ENCODE data around the gene VNN1. TPM values are rescaled to one million over a fixed set of nuclear protein-coding genes. Genes with fewer than 3 reads are reported as not detected.

Gene VNN1
- total RNA-seq, 1 donor from 2014 or later: not detected

- H3K4me1 Mint-ChIP-seq (ENCODE audit: unreplicated experiment): no peaks in the 10 kb centered on the region
- no peaks in the 10 kb centered on the region for H3K36me3 Mint-ChIP-seq (ENCODE audit: unreplicated experiment)
- TF ChIP-seq CTCF (IDR thresholded peaks at IDR 0.05): no peak
- no peak overlapping the region for H3K4me3 Mint-ChIP-seq (ENCODE audit: unreplicated experiment)
- no peak overlapping the region for H3K27ac Mint-ChIP-seq (ENCODE audit: unreplicated experiment)
- no peak for DNase-seq (ENCODE audit: extremely low spot score, unreplicated experiment)
- H3K9me3 Mint-ChIP-seq (ENCODE audit: unreplicated experiment): no peaks in the 10 kb centered on the region
- peaks cover 20% of the 10 kb centered on the region for H3K27me3 Mint-ChIP-seq (ENCODE audit: unreplicated experiment)
Observed at GRCh38 chr6:132746048-132746447, 32.2 kb upstream of the VNN1 start.

GRCh38 chr6:132742495-132742894 is 28.6 kb upstream of the VNN1 start:
- Mint-ChIP-seq H3K9me3 (ENCODE audit: unreplicated experiment) (no peaks in the 10 kb centered on the region), H3K27ac (ENCODE audit: unreplicated experiment) (no peak overlapping the region), H3K4me1 (ENCODE audit: unreplicated experiment) (no peaks in the 10 kb centered on the region), H3K4me3 (ENCODE audit: unreplicated experiment) (no peak overlapping the region), H3K27me3 (ENCODE audit: unreplicated experiment) (peaks cover 28% of the 10 kb centered on the region), H3K36me3 (ENCODE audit: unreplicated experiment) (no peaks in the 10 kb centered on the region)
- TF ChIP-seq CTCF (IDR thresholded peaks at IDR 0.05): no peak
- DNase-seq (ENCODE audit: extremely low spot score, unreplicated experiment): no peak

- H3K9me3 Mint-ChIP-seq (ENCODE audit: unreplicated experiment): no peaks in the 10 kb centered on the region
- DNase-seq (ENCODE audit: extremely low spot score, unreplicated experiment): no peak
- no peak overlapping the region for H3K27ac Mint-ChIP-seq (ENCODE audit: unreplicated experiment)
- peaks cover 28% of the 10 kb centered on the region for H3K27me3 Mint-ChIP-seq (ENCODE audit: unreplicated experiment)
- TF ChIP-seq CTCF (IDR thresholded peaks at IDR 0.05): no peak
- no peak overlapping the region for H3K4me3 Mint-ChIP-seq (ENCODE audit: unreplicated experiment)
- H3K4me1 Mint-ChIP-seq (ENCODE audit: unreplicated experiment): no peaks in the 10 kb centered on the region
- H3K36me3 Mint-ChIP-seq (ENCODE audit: unreplicated experiment): no peaks in the 10 kb centered on the region
Observed at GRCh38 chr6:132741281-132741680, 27.4 kb upstream of the VNN1 start.

- no peak for DNase-seq (ENCODE audit: extremely low spot score, unreplicated experiment)
- no peaks in the 10 kb centered on the region for H3K9me3 Mint-ChIP-seq (ENCODE audit: unreplicated experiment)
- H3K27me3 Mint-ChIP-seq (ENCODE audit: unreplicated experiment): peaks cover 38% of the 10 kb centered on the region
- no peaks in the 10 kb centered on the region for H3K36me3 Mint-ChIP-seq (ENCODE audit: unreplicated experiment)
- H3K4me1 Mint-ChIP-seq (ENCODE audit: unreplicated experiment): no peaks in the 10 kb centered on the region
- TF ChIP-seq CTCF (IDR thresholded peaks at IDR 0.05): no peak
- H3K4me3 Mint-ChIP-seq (ENCODE audit: unreplicated experiment): no peak overlapping the region
- no peak overlapping the region for H3K27ac Mint-ChIP-seq (ENCODE audit: unreplicated experiment)
Observed at GRCh38 chr6:132736239-132736638, 22.4 kb upstream of the VNN1 start.

- no peak for DNase-seq (ENCODE audit: extremely low spot score, unreplicated experiment)
- Mint-ChIP-seq H3K27me3 (ENCODE audit: unreplicated experiment) (peaks cover 32% of the 10 kb centered on the region), H3K4me3 (ENCODE audit: unreplicated experiment) (no peak overlapping the region), H3K27ac (ENCODE audit: unreplicated experiment) (no peak overlapping the region), H3K36me3 (ENCODE audit: unreplicated experiment) (no peaks in the 10 kb centered on the region), H3K9me3 (ENCODE audit: unreplicated experiment) (no peaks in the 10 kb centered on the region), H3K4me1 (ENCODE audit: unreplicated experiment) (no peaks in the 10 kb centered on the region)
- peak; percentile 23 for TF ChIP-seq CTCF (IDR thresholded peaks at IDR 0.05)
Observed at GRCh38 chr6:132734694-132735236, 20.9 kb upstream of the VNN1 start.

Measured in osteocyte (in vitro differentiated cells).